ENCODE measurements around the gene SRSF8.

The SRSF8 gene

DNA sequence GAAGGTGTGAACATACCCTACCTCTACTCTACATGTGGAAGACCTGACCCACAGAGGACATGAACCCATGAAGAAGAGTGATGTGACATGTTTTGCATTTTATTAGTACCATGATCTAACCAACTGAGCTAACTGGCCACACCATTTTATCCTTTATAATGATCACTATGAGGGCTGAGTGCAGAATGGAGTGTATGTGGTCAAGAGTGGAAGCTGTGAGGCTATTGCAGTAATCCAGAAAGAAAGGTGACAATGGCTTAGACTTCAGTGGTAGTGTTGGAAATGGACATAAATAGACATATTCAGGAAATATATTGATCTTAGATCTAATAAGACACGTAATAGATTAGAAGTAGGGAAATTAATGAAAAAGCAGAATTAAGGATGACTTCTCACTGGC lies 3.8 kb downstream of the SRSF8 start:
- DNase-seq (ENCODE audit: low spot score) = no peak

DNA sequence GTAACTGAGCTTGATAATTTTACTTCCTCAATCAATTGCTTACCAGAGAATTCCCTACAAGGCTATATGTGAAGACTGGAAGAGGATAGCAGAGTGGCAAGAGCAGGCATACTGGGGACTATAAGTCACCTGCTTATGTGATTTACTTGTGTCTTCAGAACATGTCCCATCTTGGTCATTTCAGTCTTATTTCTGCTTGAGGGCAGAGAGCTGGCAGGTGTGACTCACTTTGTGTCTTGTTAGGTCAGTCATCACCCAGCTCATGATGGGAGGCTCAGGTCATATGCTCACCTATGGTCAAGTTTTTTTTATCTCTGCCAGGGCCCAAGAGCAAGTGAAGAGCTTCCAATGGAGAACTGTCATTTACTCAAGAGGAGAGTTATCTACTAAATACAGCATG lies 6.2 kb downstream of the SRSF8 start:
- DNase-seq (ENCODE audit: low spot score) = no peak

DNA sequence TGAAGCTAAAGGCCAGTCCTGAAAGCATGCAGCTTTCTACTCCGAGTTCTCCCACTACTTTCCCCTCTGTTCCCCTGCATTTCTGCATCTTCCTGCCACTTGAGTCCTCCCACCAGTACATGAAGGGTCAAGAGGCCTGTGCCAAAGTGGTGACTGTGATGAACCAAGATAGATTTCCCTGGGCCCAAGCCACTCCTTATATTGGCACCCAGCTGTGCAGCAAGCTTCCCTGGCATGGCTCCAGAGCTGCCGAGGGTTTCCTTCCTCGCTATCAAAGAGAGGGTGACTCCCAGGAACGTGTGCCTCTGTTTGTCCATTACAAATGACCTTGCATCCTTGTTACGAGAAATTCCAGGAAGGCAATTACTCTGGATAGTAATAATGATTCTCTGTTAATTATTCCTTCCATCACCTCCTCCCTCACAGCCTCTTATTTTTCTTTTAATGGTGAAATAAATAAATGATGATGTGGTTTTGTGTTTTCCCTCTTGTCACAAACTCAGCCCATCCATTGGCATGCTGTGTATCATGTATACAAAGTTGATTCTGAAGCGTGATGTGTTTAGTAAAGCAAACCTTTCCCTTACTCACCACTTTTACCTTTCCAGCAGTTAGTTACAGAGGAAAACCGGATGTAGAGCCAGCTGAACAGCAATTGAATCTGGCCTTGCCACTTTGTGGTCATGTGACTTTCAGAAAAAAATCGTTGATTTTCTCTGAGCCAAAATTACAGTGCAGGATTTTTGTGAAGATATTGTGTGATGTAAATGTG lies 8.3 kb downstream of the SRSF8 start:
- DNase-seq (ENCODE audit: low spot score) = no peak

DNA sequence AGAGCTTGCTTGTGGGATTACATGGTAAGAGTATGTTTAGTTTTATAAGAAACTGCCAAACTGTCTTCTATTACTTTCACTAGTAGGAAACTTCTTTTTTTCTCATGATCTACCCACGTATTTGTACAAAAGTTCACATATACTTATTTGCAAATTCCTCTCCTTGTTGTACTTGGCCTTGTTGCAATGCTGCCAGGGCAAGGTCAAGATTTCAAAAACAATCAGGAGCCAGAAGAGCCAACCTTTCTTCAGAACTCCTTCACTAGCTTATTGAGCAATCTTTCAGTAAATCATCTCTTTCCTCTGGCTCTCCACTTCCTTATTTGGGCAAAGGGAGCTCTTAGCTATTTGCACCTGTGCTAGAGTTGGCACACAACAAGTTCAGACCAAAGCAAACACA lies 9.7 kb downstream of the SRSF8 start:
- DNase-seq (ENCODE audit: low spot score) = no peak

DNA sequence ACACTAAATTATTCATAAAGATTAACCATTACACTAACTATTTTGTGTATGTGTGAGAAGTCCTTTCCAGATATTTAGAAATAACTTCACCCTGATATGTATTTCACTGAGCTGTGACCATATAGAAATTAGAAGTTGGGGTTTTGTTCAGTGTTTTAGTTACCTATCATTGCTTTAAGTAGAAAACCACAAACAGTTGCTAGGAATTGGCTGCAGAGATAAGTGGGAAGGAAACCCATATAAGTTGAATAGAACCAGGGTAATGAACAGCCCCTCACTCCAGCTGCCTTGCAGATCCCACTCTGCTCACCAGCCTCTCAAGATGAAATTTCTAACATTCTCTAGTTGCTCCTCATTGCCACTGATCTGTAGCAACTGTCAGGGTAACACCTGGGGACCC lies 10.3 kb downstream of the SRSF8 start:
- DNase-seq (ENCODE audit: low spot score) = no peak

DNA sequence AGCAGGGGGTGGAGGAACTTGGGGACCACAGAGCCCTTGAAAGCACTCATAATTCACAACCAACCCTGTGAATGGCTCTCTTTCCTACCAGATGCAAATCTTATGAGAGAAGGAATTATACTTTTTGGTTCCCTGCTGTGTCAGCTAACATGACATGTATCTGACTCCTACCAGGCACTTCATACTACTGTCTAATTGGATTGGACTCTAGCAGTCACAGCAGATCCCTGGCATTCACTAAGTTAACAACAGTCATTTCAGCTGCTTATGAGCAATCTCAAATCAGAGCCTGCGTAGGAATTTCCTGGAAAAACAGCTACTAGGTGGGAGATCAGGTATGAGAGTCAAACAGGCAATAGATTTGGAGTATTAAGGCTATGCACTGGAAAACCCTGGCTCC lies 11.8 kb downstream of the SRSF8 start:
- DNase-seq (ENCODE audit: low spot score) = no peak

DNA sequence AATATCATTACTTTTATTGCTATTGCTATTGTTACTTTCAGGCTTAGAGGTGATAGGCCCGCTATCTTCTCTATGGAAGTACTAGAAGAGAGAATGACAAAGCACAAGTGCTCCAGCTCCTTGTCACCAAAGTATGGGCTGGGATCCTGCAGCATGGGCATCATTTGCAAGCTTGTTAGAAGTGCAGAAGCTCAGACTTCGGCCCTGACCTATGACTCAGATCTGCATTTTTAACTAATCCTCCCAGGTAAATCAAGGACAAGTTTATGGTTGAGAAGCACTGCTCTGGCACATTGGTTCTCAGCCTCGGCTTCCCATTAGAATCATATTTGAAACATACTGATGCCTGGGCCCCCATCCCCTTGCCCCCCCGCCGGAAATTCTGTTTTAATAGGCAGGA lies 14.3 kb downstream of the SRSF8 start:
- no peak for DNase-seq (ENCODE audit: low spot score)

DNA sequence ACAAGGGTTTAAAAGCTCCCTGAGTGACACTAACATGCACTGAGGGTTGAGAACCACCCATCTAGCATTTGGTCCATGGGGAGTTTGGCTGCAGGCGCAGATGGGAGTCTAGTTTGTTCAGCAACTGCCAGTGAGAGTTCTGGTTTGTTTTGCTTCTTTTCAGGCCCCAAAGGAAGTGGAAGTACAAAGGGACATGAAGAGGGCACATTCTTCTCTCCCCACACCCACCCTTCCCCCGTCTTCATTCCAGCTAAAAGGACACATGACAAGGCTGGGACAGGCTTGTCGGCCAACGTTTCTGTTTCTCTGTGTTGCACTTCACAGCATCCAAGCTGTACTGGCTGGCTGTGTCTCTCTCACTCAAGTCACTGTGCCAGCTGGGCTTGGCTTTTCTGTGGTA lies 14.7 kb downstream of the SRSF8 start:
- peak; percentile 29 for DNase-seq (ENCODE audit: low spot score)

DNA sequence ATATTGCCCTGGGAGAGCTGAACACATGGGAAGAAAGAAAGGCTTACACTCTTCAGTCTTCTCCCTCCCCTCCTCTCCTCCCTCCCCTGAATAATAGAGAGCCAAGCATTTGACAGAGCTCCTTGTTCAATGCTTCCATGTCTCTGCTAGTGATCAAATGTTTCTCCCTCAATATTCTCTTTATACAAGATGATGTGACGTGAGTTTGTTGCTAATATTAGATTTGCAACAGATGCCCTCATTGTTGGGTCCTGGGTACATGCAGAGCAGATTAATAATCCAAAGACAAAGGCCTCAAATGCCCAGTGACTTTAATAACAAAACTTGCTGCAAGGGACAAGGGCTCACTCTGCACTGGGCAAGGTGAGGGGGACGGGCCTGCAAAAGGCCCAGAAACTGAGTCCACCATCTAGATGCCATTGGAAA lies 15.9 kb downstream of the SRSF8 start:
- no peak for DNase-seq (ENCODE audit: low spot score)

DNA sequence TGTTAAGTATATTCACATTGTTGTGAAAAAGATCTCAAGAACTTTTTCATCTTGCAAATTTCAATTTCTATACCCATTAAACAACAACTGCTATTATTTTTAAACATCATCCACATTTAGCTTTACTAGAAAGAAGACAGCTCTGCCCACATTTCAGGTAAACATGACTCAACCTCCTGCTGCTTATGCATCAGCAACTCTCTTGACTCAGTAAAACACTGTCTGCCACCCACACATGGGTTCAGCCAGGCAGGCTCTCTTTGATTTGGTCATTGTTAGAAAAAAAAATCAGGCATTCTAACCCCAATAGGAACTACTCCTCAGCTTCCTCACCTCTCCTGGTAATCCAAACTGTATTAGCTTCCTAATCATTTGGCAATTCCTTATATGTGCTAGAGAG lies 17.8 kb downstream of the SRSF8 start:
- peak; percentile 87 for DNase-seq (ENCODE audit: low spot score)

DNA sequence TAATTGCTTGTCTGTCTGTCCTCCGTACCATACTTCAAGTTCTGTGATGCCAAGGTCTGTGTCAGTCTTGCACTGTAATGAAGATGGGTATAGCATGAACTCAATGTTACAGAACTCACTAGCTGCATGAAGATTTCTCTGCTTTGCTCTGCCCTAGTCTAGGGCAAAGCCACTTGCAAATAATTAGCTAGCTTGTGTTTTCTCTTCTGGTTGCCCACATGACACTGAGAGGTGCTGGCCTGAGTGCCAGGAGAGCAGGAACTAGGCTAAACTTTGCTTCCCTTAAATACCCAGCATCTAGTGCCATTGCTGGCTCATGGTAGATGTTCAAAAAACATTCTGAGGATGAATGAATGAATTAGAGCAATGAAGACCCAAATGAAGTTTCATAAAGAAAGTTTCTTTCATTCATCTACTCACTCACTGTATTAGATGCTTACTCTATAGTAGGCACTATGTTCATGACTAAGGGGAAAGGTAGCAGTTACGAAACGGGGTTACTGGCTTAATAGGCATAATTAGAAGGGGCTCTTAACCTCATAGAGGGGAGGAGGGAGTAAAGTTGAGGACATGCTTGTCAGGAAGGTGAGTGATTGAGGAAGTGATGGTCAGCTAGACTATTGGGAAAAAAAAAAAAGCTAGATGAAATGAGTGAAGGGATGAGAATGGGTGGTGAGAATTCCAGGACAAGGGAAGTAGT lies 18.5 kb downstream of the SRSF8 start:
- DNase-seq (ENCODE audit: low spot score) = no peak

DNA sequence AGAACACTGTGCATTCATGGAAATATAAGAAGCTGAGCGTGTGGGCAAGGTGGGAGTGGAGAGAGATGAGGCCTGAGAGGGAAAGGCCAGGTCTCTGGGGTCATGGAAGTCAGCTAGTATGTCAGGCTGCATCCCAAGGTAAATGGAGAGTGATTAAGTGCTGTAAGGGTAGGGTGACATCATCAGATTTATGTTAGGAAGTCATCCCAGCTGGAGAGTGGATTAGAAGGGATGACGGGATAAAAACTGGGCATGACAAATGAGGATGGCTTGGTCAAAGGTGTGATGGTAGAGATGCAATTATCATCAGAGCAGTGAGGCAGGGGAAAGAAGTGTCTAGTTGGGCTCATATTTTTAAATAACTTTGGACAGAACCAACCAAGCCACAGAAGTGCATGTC lies 19.4 kb downstream of the SRSF8 start:
- no peak for DNase-seq (ENCODE audit: low spot score)

DNA sequence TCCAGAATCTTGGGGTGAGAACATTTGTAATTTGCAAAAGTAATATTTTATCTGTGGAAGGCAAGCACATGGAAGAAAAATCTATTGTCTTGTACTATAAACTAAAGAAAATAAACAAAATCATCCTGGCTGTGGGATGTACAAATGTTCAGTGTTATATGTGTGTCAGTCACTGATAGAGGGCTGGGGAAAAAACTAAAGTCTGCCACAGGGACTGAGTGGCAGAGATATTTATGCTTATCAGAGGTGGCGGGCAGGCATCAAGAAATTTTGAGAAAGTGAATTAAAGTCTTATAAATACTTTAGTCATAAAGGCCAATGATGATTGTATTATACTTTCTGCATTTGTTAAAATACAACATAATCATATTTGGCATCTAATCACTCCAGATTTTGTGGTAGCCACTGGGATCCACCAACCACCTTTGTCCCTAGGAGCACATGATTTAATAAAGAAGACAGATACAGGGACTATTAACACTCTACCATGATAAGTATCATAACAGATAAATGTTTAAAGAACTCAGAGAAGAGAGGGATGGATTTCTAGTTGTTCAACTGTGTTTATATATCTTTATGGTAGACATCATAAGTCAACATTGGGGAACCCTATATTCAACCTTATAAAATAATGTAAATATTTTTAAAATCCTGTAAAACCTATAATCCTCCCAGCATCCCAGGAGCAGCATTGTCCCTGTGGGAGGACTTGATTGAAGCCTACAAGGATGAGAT lies 20.3 kb downstream of the SRSF8 start:
- DNase-seq (ENCODE audit: low spot score) = no peak

DNA sequence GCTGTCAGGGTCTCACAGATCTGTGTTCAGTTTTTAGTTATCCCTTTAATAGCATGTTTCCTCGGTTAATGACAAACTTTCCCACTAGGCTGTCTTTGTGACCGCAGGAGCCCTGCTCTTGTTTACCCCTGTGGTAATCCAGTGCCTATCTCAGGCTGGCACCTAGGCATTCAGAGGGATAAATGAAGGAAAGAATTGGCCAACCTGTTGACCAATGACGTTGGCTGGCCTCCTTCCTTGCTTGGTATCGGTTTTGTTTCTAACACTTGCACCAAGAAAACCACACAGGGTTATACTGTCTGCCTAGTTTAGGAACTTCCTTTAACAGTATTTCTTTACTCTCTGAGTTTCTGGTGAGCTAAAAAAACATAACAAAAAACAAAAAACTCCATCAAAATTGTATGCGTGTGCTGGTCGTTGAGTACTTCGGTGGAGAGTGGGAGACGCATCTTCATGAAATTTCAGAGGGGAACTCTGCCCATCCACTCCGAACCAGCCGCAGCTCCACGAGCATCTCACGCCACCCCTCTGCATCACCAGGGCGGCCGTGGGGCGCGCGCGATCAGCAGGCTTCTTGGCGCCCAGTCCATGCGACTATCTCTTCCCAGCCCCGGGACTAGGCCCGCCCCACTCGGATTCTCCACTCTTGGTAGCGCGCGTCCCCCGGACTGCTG lies 22.4 kb downstream of the SRSF8 start:
- DNase-seq (ENCODE audit: low spot score) = peak; percentile 49

DNA sequence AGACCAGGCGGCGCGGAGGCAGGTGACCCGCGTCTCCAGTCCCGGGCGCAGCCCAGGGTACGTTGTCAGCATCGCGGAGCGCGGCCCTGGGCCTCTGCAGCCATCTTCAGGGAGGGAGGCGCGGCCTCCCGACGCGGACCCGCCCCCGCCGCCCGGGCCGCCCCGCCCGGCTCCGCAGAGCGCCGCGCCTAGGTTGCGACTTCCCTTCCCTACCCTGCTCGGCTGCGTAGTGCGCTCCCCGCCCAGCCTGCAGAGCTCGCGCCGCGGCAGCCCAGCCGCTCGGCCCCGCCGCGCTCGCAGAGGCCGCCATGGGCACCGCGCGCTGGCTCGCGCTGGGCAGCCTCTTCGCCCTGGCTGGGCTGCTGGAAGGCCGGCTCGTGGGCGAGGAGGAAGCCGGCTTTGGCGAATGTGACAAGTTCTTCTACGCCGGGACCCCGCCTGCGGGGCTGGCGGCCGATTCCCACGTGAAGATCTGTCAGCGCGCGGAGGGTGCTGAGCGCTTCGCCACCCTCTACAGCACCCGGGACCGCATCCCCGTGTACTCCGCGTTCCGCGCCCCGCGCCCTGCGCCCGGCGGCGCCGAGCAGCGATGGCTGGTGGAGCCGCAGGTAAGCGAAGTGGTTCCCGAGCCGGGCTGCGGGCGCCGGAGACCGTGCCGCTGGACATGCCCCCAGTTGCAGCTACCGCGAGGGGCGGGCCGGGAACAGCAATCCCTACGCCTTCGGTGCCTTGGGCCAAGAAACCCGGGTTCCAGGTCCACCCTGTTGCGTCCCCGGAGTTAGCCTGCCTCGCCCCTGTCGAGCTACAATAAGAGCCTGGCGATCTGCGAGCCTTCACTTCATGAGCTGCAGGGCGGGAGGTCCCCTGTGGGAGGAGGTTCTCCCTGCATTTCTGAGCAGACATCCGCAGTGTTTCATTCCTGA lies 23.2 kb downstream of the SRSF8 start, which contains the start of gene ENDOD1:
ENDOD1 (plus strand) TSS at position 227 of the 923 bp plus-strand sequence; CDS start at position 309, 82 bp downstream.
- DNase-seq (ENCODE audit: low spot score) = peak; percentile 87

DNA sequence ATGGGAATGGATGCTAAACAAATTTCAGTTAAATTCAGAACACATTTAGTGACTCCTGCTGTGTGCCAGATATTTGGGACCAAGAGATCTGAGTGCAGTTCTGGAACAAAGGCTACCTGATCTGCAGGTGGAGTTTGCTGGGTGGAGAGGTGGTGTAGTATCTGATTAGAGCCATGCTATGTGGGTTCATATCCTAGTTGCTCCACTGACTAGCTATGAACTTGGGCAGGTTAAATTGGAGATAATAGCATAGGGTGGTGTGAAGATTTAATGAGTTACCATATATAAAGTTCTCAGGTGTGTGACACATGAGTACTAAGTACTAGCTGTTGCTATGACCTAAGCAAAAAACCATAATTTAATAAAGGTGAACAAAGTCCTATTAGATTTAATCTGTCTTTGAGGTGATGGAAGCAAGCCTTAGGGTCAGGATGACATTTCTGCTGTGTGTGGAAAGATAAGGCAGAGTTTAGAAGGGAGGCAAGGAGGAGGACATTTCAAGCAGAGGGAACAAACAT lies 25.0 kb downstream of the SRSF8 start:
- no peak for DNase-seq (ENCODE audit: low spot score)

DNA sequence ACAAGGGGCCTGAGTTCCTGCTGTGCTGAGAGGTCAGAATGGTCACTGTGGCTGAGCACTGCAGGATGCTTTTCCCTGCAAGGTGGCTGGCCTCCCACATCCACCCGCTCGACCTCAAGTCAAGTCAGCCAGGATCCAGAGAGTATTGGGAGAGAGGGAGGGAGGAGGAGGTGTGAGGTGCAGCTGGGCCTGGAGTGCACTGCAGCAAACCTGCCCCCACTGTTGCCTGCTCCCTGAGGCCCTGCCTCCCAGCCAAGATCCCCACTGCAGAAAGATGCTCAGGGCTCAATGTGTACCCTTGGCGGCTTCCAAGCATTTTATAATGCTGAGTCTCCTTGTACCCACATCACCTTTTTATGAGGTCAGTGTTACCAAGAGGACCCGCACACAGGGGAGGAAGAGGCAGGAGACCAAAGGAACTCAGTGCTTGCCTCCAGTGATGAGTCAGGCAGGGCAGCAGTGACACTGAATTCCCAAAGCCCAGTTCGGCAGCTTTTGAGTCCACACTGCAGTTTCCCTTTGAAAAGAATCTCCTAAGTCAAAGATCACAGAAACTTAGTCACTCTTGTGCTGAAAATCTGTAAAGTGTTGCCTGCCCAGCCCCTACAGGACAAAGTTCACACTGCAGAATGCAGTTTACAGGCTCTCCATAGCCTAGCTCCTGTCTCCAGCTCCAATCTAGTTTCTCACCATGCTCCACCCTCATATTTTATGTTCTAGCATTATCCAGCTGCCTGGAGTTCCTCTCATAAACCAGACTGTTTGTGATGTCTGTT lies 26.0 kb downstream of the SRSF8 start:
- DNase-seq (ENCODE audit: low spot score) = peak; percentile 48

DNA sequence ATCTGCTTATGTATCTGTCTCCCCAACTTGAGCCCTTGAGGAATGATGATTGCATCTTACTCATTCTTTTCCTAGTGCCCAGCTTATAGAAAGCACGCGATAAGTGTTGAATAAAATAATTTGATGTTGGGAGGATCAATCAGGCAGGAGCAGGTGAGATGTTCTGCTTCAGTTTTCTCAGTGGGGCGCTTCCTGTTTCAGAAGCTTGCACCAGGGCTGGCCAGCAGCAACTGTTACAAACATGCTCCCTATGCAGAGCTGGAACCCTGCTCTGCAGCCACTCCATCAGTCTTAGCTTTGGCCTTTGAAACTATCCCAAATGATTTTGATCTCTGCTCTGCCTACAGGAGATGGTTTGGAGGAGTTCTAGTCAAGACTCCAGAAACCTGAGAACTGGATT lies 26.8 kb downstream of the SRSF8 start:
- DNase-seq (ENCODE audit: low spot score) = no peak

DNA sequence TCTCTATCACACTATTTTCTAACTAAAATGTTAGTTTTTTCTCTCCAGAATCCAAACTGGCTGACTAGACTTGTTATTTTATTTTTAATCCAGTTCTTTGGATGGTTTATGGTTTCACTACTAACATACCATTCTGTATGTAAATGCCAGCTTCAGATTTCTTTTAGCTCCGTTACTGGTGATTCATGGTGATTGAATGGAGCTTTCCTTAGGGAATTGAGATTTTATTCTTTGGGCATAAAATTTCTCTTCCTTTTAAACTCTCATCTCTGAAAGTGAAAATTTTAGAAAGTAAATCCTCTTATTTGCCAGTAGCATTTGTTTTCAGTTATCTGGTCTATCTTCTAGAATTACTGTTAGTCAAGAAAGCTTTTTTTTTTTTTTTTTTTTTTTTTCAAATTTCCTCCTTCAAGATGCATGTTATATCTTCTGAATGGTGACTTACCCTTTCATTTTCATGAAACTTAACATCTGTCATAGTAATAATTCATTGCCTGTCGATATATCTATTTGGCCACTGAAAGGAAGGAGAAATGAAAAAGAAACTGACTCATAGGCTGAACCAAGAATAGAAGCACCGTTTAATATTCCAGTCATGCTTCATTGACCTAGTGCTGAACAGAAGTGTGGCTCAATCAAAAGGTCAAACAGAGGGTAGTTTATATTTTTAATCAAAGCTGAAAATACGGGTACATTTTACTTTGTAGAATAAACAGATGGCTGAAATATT lies 29.3 kb downstream of the SRSF8 start:
- DNase-seq (ENCODE audit: low spot score) = no peak

DNA sequence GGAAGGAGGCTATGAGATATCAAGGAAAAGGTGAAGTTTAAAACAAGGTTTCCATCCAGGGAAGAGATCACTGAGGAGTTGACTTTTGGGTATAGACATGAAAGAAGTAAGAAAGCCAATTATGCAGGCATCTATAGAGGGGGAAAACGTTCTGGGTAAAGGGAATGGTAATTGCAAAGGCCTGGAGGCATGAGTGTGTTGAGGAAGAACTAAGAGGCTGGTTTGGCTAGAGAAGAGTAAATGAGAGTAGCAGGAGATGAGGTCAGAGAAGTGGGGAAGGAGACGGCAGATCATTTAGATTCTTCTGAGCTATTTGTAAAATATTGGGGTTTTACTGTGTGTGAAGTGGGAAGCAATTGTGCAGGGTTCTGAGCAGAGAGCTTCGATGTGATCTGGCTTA lies 30.5 kb downstream of the SRSF8 start:
- no peak for DNase-seq (ENCODE audit: low spot score)

All from SW480 (cell line).